ENCODE results near the gene TMEM156.

DNA sequence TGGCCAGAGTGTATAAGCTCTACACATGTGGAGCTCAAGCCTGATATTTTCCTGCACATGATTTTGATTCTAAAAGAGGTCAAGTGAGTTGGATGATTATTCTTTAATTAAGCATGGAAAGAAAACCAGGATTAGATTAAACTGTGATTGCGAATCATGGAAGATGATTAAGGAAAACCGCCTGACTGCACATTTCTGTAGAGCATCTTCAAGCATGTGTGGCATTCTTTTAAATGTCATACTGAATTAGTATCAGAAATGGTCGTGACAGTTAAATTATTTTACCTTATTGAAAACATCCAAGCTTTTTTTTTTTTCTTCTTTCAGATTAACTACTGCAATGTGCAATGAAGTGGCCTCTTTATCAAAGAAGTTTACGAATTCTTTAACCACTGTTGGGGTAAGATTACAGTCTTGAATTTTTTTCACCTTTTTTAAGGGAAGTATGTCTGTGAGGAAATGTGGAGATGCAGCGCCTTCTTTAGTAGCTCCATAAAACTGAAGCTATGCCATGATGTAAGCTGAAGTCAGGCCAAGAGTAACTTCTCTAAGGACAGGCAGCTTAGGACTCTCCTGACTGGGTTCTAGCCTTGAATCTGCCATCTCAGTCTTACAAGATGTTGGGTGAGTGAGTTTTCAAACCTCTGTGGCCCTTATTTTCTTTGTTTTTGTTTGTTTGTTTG, 96.7 kb downstream of the TMEM156 start:
- TF ChIP-seq, protein P1, sequence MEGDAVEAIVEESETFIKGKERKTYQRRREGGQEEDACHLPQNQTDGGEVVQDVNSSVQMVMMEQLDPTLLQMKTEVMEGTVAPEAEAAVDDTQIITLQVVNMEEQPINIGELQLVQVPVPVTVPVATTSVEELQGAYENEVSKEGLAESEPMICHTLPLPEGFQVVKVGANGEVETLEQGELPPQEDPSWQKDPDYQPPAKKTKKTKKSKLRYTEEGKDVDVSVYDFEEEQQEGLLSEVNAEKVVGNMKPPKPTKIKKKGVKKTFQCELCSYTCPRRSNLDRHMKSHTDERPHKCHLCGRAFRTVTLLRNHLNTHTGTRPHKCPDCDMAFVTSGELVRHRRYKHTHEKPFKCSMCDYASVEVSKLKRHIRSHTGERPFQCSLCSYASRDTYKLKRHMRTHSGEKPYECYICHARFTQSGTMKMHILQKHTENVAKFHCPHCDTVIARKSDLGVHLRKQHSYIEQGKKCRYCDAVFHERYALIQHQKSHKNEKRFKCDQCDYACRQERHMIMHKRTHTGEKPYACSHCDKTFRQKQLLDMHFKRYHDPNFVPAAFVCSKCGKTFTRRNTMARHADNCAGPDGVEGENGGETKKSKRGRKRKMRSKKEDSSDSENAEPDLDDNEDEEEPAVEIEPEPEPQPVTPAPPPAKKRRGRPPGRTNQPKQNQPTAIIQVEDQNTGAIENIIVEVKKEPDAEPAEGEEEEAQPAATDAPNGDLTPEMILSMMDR (IDR thresholded peaks at IDR 0.05), result no peak
- TF ChIP-seq EZH2phosphoT487 (IDR thresholded peaks at IDR 0.05), result no peak
